ENCODE measurements around the gene BCKDHA.

BCKDHA gene

DNA sequence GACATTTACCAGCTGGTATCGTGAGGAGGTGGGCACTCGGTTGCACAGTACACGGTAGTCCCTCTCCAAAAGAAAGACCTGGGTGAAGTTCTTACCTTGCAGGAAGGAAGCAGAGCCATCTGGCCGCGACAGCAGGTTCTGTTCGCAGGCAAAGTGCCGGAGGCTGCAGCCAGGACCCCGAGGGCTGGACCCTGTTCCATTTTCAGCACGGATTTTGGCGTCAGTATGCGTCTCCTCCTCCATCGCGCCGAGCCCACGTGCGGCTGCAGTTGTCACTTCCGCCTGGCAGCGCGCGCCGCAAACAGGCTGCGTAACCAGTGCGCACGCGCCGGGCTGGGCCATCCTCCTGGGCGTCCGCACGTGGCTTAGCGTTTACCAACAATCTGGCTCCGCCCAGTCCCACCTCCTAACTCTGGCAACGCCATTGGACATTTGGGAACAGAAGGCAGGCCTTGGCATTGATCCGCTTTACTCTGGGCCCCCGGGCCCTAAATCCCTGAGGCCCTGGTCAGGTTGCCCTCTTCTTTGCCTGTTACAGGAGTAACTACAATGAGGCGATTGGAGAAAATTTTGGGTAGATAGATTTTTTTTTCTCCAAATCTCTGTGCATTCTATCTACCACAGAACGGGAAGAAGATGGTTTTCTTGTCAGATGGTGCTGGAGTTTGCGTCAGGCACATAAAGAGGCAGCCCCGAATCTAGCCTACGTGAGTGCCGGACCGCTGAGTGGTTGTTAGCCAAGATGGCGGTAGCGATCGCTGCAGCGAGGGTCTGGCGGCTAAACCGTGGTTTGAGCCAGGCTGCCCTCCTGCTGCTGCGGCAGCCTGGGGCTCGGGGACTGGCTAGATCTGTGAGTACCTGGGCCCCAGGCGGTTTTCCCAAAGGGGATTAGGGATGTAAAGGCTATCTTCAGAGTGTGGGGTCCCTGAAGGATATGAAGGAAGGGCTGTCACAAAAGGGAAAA is at the start of gene BCKDHA, which contains the start of gene EXOSC5:
Gene BCKDHA, plus strand, starts transcription at position 733 of the 964 bp plus-strand sequence. Its CDS starts 10 bp downstream, at position 743.
Gene EXOSC5, minus strand, starts transcription at position 274 of the 964 bp plus-strand sequence. Its CDS starts 31 bp downstream, at position 243.
- peak; percentile 99 for DNase-seq

DNA sequence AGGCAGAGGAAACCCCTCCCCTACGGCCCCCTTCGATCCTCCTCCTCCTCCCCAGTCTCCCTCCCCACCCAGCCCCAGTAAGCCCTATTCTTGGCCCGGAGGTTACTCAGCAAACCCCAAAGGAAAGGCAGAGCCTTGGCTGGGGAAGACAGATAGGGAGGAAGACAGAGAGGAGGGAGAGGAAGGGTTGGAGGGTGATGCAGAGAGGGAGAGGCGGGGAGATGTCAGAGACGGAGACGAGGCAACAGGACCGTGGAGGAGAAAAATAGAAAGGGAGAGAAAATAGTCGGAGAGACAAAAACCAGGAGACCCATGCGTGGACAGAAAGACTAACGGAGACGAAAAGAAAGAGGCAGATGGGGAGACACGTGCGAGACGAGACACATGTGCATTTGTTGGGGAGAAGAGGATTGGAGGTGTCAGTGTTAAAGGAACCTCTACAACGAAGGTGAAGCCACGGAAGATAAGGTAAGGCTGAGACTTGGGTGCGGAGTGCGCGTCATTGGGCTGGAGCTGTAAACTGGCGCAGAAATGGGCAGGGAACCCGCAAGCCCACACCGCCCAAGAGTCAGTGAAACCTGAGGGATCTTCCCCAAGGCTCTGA is 46.8 kb upstream of the BCKDHA start:
- DNase-seq: no peak

GRCh38 chr19:41351339-41352245 is 46.0 kb upstream of the BCKDHA start:
- DNase-seq: peak; percentile 85

DNA sequence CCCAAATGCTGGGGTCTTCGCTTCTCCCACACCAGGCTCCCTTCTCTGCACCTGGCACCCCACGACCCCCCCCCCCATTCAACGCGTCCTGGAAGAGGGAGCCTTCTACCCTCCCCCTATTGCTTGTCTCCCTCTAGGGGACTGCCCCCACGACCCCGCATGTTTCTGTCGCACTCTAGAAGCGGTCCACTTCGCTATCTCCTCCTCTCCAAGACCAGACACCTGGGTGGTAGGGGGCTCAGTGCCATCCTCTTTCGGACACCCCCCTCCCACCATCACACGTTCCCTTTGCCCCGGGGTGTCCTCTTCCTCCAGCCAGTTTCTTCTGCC is 45.4 kb upstream of the BCKDHA start:
- DNase-seq: no peak

- DNase-seq: peak; percentile 80
Measured at GRCh38 chr19:41352609-41353465, 44.8 kb upstream of the BCKDHA start.

GRCh38 chr19:41353466-41354342 is 43.9 kb upstream of the BCKDHA start, which contains the start of gene TGFB1:
Gene TGFB1, minus strand, starts transcription at chr19:41353922. Its CDS starts 878 bp downstream, at chr19:41353044.
- peak; percentile 90 for DNase-seq

GRCh38 chr19:41354343-41354953 is 43.2 kb upstream of the BCKDHA start:
- no peak for DNase-seq

DNA sequence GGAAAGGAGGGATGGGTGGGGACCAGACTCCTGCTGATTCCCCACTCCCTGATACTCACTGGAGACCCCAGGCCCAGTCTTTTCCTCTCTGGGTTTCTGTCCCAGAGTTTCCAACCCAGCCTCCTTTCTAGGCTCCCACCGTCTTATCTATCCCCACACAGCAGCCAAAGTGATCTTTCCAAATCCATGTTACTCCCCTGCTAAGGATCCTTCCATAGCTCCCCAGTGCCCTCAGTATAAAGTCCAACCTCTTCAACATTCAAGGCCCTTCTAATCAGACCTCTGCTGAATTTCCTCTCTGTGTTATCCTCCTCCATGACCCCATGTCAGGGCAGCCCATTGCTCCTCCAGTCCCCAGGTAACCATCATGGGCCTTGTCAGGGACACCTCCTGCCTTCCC is 42.6 kb upstream of the BCKDHA start:
- DNase-seq: no peak

DNA sequence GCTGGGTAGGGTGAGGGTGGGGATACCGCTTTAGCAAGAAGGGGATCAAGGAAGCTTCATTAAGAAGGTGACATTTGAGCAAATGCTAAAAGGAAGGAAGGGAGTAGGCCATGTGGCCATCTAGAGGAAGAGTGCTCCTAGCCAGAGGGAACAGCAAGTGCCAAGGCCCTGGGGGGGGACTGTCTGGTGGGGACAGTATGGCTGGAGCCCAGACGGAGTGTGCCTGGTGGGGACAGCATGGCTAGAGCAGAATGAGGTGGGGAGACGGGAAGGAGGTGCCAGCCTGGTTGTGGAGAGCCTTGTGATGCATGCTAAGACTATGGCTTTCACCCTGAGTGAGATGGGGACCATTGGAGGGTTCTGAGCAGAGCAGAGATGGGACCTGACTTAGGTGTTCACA is 41.8 kb upstream of the BCKDHA start:
- DNase-seq: no peak

DNA sequence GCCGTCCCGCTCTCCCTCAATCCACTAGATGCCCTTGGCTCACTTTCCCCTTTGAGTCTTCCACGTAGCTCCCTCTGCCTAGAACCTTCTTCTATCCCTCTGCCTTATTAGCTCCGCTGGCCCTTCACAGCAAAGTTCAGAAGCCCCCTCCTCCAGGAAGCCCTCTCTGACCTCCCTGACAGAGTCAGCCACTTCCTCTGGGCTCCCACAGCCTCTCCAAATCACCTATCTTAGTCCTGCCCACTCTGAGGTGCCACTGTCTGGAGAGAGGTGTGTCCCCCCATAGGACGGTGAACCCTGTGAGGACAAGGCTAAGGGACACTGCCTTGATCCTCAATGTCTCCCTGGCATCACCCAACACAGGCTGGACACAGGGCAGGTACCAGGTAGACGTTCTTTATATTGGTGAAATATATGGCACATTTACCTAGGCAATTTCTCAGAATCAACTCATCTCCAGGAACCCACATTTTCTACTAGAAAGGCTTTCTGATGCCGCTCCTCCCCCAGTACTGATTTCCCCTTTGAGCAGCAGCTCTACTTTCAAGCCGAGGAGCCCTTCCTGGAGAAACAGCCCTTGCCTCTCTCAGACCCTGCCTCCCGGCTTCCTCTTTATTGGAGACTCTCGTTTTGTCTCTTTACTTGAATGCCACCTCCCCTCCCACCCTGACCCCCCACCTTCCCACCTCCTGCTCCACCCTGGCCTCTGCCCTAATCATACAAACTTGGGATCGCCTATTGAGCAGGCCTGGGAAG is 40.5 kb upstream of the BCKDHA start:
- DNase-seq: peak; percentile 41

GRCh38 chr19:41357746-41358145 is 39.9 kb upstream of the BCKDHA start:
- DNase-seq: no peak

- no peak for DNase-seq
Measured at GRCh38 chr19:41359741-41360140, 37.9 kb upstream of the BCKDHA start.

DNA sequence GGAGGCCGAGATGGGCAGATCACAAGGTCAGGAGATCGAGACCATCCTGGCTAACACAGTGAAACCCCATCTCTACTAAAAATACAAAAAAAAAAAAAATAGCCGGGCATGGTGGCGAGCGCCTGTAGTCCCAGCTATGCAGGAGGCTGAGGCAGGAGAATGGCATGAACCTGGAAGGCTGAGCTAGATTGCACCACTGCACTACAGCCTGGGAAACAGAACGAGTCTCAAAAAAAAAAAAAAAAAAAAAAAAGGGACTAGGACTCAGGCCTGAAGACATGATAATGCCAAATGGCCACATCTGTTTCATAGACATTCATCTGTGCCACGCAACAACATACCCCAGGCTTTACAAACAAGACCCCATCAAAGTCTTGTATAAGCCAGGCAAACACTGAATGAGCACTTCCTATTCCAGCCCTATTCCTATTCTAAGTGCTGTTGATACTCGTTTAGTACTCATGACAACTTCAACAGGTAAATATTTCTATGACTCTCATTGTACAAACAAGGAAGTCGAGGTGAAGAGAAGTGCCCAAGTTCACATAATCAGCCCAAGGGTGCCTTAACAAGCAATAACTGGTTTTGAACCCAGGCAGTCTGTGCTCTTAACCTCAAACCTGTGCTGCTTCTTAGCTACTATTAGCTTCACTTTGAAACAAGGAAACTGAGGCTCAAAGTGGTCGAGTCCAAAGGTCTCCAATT is 35.3 kb upstream of the BCKDHA start:
- DNase-seq: no peak

DNA sequence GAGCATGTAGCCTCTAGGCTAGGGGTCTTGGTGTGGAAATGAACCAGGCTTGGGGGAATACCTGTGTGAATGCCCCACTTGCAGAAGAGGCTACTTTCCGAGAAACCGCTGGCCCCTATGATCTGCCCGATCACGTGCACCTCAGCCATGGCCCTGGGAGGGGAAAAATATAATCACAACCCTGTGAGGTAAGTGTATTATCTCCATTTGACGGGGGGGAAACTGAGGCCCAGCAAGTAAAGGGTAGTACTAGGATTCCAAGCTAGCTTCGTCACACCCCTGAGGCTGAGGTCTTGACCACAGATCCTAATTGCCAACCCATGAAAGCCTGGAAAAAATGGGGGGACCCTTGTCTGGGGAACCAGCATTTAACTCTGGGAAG is 34.3 kb upstream of the BCKDHA start:
- no peak for DNase-seq

DNA sequence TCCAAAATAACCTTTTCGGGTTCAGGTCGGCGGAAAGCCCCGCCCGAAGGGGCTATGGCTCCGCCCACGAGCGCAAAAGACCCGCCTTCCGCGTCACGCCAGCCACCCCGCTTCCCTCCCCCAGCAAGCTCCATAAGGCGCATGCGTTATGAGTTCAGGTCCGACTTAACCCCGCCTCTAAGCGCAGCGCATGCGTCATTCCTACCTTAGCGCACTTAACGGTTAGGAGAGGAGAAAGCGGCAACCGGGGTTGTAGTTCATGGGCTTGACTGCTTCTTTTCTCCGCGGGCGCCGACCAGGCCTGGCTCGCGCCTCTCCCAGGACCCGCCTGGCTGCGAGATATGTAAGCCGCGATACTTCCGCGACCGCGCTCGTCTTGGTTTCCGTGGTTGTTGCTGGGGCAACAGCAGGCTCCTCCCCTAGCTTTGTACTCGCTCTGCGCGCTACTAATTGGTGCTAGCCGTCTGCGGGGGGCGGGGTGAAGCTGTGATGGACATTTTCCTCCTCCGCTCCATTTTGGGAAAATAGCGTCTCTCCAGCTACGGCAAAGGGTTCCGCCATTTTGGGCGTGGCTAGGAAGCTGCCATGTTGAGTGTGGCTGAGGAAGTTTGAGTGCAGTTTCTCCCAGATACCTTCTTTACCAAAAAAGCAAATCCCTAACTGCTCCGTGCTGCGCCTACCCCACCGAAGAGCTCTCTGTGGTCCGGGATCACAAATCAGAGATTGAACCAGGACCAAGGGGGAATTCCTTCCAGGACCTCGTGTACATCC is 33.7 kb upstream of the BCKDHA start, which contains the start of gene B9D2:
Gene B9D2, minus strand, starts transcription at position 397 of the 771 bp plus-strand sequence. CDS start 630 bp downstream, outside the sequence.
- DNase-seq: peak; percentile 99

DNA sequence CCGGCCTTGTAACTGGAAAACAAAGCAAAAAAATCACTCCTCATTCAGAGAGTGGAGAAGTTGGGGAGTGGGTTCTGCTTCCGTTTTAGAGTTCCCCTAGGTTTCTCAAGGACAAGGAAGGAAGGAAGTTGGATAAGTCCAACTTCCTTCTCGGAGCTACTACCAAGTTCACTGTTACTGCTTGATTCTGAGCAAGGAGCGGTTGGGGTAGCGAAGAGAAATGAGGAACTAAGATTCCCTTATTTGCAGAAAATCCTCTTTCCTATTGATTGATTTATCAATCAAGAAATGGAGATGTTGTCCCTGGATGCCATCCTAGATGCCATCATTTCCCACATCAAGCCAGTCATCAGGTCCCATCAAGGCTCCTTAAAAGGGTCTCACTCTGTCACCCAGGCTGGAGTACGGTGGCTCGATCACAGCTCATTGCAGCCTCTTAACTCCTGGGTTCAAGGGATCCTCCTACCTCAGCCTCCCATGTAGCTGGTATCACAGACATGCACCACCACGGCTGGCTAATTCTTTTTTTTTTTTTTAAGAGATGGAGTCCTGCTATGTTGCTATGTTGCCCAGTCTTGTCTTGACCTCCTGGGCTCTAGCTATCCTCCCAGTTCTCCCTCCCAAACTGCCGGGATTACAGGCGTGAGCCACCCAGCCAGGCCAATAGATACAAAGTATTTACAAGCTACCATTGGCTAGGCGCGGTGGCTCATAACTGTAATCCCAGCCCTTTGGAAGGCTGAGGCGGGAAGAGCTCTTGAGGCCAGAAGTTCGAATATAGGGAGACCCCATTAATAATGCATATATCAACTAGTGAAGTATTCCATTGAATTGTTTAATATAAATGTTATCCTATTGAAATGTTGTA is 32.9 kb upstream of the BCKDHA start:
- no peak for DNase-seq

- no peak for DNase-seq
Measured at GRCh38 chr19:41366089-41366488, 31.5 kb upstream of the BCKDHA start.
